CD14-positive monocyte (primary cell): ENCODE data around the gene SSTR3. TPM values are rescaled to one million over a fixed set of nuclear protein-coding genes. Genes with fewer than 3 reads are reported as not detected.

Experiments used
- DNase-seq, 3 donors: peaks; one replicate each; pipeline ENCODE4 v3.0.0-alpha.2; 2011 to 2022
- H2AFZ ChIP-seq: 2 replicates; pipeline ENCODE4 v1.6.0; 2012; ENCODE audit warnings: mild to moderate bottlenecking, low read depth, low read length, inconsistent platforms; ENCODE audit not compliant: insufficient read depth, poor library complexity, severe bottlenecking
- H3K27ac ChIP-seq, 2 donors: 1 replicate in 1 of 2; 2 replicates in 1 of 2; pipeline ENCODE4 v1.5.1; 2012 to 2013; ENCODE audit warnings: low read length in 2 of 2, control low read depth in 1 of 2, inconsistent platforms in 1 of 2, low read depth in 1 of 2, mild to moderate bottlenecking in 1 of 2
- H3K27me3 ChIP-seq, 2 donors: one replicate each; pipeline versions ENCODE4 v1.6.0 to v1.6.1; 2011 to 2013; ENCODE audit warnings: low read length in 2 of 2; ENCODE audit not compliant: control insufficient read depth in 2 of 2, insufficient read depth in 2 of 2
- H3K36me3 ChIP-seq, 2 donors: replicated peaks in 1 of 2; 1 replicate in 1 of 2; 2 replicates in 1 of 2; pipeline versions ENCODE4 v1.5.1 to v1.6.1; 2012 to 2013; ENCODE audit warnings: low read length in 2 of 2, control low read depth in 1 of 2, inconsistent platforms in 1 of 2, mild to moderate bottlenecking in 1 of 2; ENCODE audit not compliant: insufficient read depth in 2 of 2, control insufficient read depth in 1 of 2
- H3K4me1 ChIP-seq, 2 donors: 1 replicate in 1 of 2; 2 replicates in 1 of 2; pipeline versions ENCODE4 v1.5.1 to v1.6.1; 2012 to 2013; ENCODE audit warnings: low read length in 2 of 2, control low read depth in 1 of 2, inconsistent platforms in 1 of 2, mild to moderate bottlenecking in 1 of 2, moderate library complexity in 1 of 2; ENCODE audit not compliant: insufficient read depth in 2 of 2, control insufficient read depth in 1 of 2
- H3K4me2 ChIP-seq: replicated peaks from 2 replicates; pipeline ENCODE3; 2012; ENCODE audit warnings: low read length, moderate library complexity, mild to moderate bottlenecking; ENCODE audit not compliant: poor library complexity, severe bottlenecking; ENCODE audit errors: extremely low read depth
- H3K4me3 ChIP-seq, 3 experiments: fragments of 200-600 bp in 1 of 3; sonication (generic) in 1 of 3; replicated peaks in 1 of 3; 1 replicate in 2 of 3; 2 replicates in 1 of 3; pipeline ENCODE4 v1.5.1; 2011 to 2013; ENCODE audit warnings: low read length in 3 of 3, mild to moderate bottlenecking in 3 of 3, control low read depth in 2 of 3, low read depth in 2 of 3, inconsistent platforms in 1 of 3, moderate library complexity in 1 of 3
- H3K79me2 ChIP-seq: 2 replicates; pipeline ENCODE4 v1.6.0; 2012; ENCODE audit warnings: mild to moderate bottlenecking, control low read depth, inconsistent platforms, low read length, moderate library complexity; ENCODE audit not compliant: insufficient read depth
- H3K9ac ChIP-seq: 2 replicates; pipeline ENCODE4 v1.6.0; 2017; ENCODE audit warnings: low read length, mild to moderate bottlenecking; ENCODE audit not compliant: insufficient read depth, poor library complexity, severe bottlenecking
- H3K9me3 ChIP-seq, 2 donors: replicated peaks in 1 of 2; 1 replicate in 1 of 2; 2 replicates in 1 of 2; pipeline versions ENCODE4 v1.5.1 to v1.6.1; 2012 to 2013; ENCODE audit warnings: low read length in 2 of 2, control low read depth in 1 of 2; ENCODE audit not compliant: control insufficient read depth in 1 of 2, insufficient read depth in 1 of 2
- H4K20me1 ChIP-seq: 2 replicates; pipeline ENCODE4 v1.6.0; 2012; ENCODE audit warnings: mild to moderate bottlenecking, low read length, control low read depth, moderate library complexity; ENCODE audit not compliant: insufficient read depth
- H3K27ac Mint-ChIP-seq, 7 donors: one replicate each; pipeline ENCODE4 v1.8.0; 2020; ENCODE audit warnings: mild to moderate bottlenecking in 7 of 7, mixed read lengths in 7 of 7, moderate library complexity in 6 of 7, inconsistent platforms in 2 of 7
- H3K27me3 Mint-ChIP-seq, 3 donors: one replicate each; pipeline ENCODE4 v1.8.0; 2021 to 2022; ENCODE audit warnings: low read depth in 3 of 3, mild to moderate bottlenecking in 3 of 3, mixed read lengths in 3 of 3, moderate library complexity in 3 of 3, inconsistent platforms in 1 of 3
- H3K36me3 Mint-ChIP-seq, 2 donors: one replicate each; pipeline ENCODE4 v1.8.0; 2020; ENCODE audit warnings: mixed read lengths in 2 of 2, inconsistent platforms in 1 of 2, mild to moderate bottlenecking in 1 of 2
- H3K4me1 Mint-ChIP-seq: one replicate; pipeline ENCODE4 v1.8.0; 2020; ENCODE audit warnings: mild to moderate bottlenecking, mixed read lengths
- H3K4me3 Mint-ChIP-seq, 2 donors: one replicate each; pipeline ENCODE4 v1.8.0; 2020; ENCODE audit warnings: mild to moderate bottlenecking in 2 of 2, mixed read lengths in 2 of 2, moderate library complexity in 1 of 2
- H3K9me3 Mint-ChIP-seq, 7 donors: one replicate each; pipeline ENCODE4 v1.8.0; 2020 to 2022; ENCODE audit warnings: mixed read lengths in 7 of 7, mild to moderate bottlenecking in 6 of 7, moderate library complexity in 6 of 7, inconsistent platforms in 2 of 7
- CTCF ChIP-seq: fragments of 200-600 bp; IDR thresholded peaks from one replicate; pipeline ENCODE4 v1.8.0; 2022; ENCODE audit warnings: antibody characterized with exemption, mild to moderate bottlenecking
- WGBS: methylation state at CpG from one replicate; pipeline ENCODE4 v1.1.5; 2013; ENCODE audit warnings: missing lambda C conversion rate; ENCODE audit not compliant: insufficient coverage; 5-methylcytosine and 5-hydroxymethylcytosine counted together
- intact Hi-C, 2 donors: fragments of 100-400 bp; cut with micrococcal nuclease; formaldehyde crosslinking; loops; one replicate each; pipeline versions ENCODE4 v1.15.0 to v1.15.1; 2023
- polyA plus RNA-seq, 3 donors: library from polyadenylated mRNA; depleted of rRNA in 1 of 3; unstranded in 2 of 3; stranded (reverse) in 1 of 3; fragments of 300-500 nt in 2 of 3; fragments of >200 nt in 1 of 3; fragmentation: Illumina TruSeq in 2 of 3; gene quantifications; 1 replicate in 2 of 3; 2 replicates in 1 of 3; pipeline ENCODE4 v1.2.3, GENCODE V29; 2012 to 2021

The SSTR3 gene
- polyA plus RNA-seq, 3 donors = 0.04 TPM; not detected in 2

- Mint-ChIP-seq H3K4me1 (peaks cover 18% of the 10 kb centered on the region), H3K27me3 (peaks cover 2 to 12% (median 11%) of the 10 kb centered on the region in 3 donors), H3K27ac (no peak overlapping the region), H3K36me3 (no peaks in the 10 kb centered on the region), H3K9me3 (peaks cover 0 to 8% (median 1%) of the 10 kb centered on the region in 7 donors), H3K4me3 (no peak overlapping the region)
- intact Hi-C loops = no loop called here
- Histone ChIP-seq H3K4me1 (peaks cover 7 to 10% of the 10 kb centered on the region in 2 donors), H3K4me2 (no peak overlapping the region), H3K79me2 (no peaks in the 10 kb centered on the region), H3K9ac (no peak overlapping the region), H3K27ac (no peak overlapping the region), H3K36me3 (no peaks in the 10 kb centered on the region), H4K20me1 (no peaks in the 10 kb centered on the region), H3K27me3 (no peaks in the 10 kb centered on the region), H2AFZ (no peak overlapping the region), H3K9me3 (no peaks in the 10 kb centered on the region), H3K4me3 (no peak overlapping the region)
- 100% methylated on average over 1 of the region's 9 CpGs for WGBS
- TF ChIP-seq CTCF = no peak
- DNase-seq = no peak
Measured at GRCh38 chr22:37215890-37216289, 3.6 kb upstream of the SSTR3 start.

GRCh38 chr22:37214731-37215030 is 2.4 kb upstream of the SSTR3 start:
- no peak overlapping the region for H2AFZ ChIP-seq
- Mint-ChIP-seq H3K36me3 (no peaks in the 10 kb centered on the region), H3K27ac (no peak overlapping the region), H3K27me3 (peaks cover 2 to 12% (median 11%) of the 10 kb centered on the region in 3 donors), H3K4me3 (no peak overlapping the region), H3K9me3 (peaks cover 0 to 2% (median 0%) of the 10 kb centered on the region in 7 donors), H3K4me1 (peaks cover 6% of the 10 kb centered on the region)
- H3K9me3 ChIP-seq = no peaks in the 10 kb centered on the region
- no peak overlapping the region for H3K9ac ChIP-seq
- 96% methylated on average over 13 of the region's 13 CpGs for WGBS
- H3K4me3 ChIP-seq = no peak overlapping the region
- no peak for DNase-seq
- no peak overlapping the region for H3K4me2 ChIP-seq
- H3K27me3 ChIP-seq = no peaks in the 10 kb centered on the region
- no peaks in the 10 kb centered on the region for H3K79me2 ChIP-seq
- no peaks in the 10 kb centered on the region for H3K36me3 ChIP-seq
- H3K4me1 ChIP-seq = no peaks in the 10 kb centered on the region
- intact Hi-C loops = no loop called here
- H4K20me1 ChIP-seq = no peaks in the 10 kb centered on the region
- no peak for TF ChIP-seq CTCF
- no peak overlapping the region for H3K27ac ChIP-seq
